ENCODE measurements around the gene HSP90B1. TPM values are rescaled to one million over a fixed set of nuclear protein-coding genes. Genes with fewer than 3 reads are reported as not detected.

Gene HSP90B1
- total and polyA plus RNA-seq, 10 of the 15 experiments (the other 5 are each of a cell fraction or from before 2014, with no cell fraction given), result 254 to 968 (median 560) TPM

GRCh38 chr12:103962493-103962892, 32.3 kb downstream of the HSP90B1 start (continued):
- no peak for TF ChIP-seq CUX1 (IDR thresholded peaks at IDR 0.05; ENCODE audit: insufficient replicate concordance, low read depth, low read length)

- peak overlapping the region; percentile 77 for H2AFZ ChIP-seq (ENCODE audit: control insufficient read depth, low read depth, low read length)
- H3K36me3 ChIP-seq (ENCODE audit: control insufficient read depth in 2 of 2, insufficient read depth in 2 of 2, low read length in 1 of 2), result peaks cover 0 to 8% of the 10 kb centered on the region in 2 experiments; a peak in 2 of 4 replicates
- peaks cover 59% of the 10 kb centered on the region for H3K79me2 ChIP-seq (ENCODE audit: control insufficient read depth, insufficient read depth, low read length)
- no peak for FAIRE-seq
- ChIA-PET CTCF (interaction anchor here (1.0 to 5.6 kb wide), 8 partner anchors 9 to 144 kb away, joined by 3 to 33 read pairs (median 5); a partner anchor contains a TSS), SMC1A (ENCODE audit: uncharacterized antibody, unreplicated experiment) (interaction anchor here (0.8 to 6.6 kb wide), 14 partner anchors 9 to 171 kb away, joined by 3 to 67 read pairs (median 8); partner anchors contain the start of gene HSP90B1), RAD21 (ENCODE audit: unreplicated experiment) (interaction anchor here (0.7 to 4.9 kb wide), 9 partner anchors 8 to 99 kb away, joined by 3 to 34 read pairs (median 8); partner anchors contain the start of gene HSP90B1), POLR2A (interaction anchor here (0.6 to 4.9 kb wide), 11 partner anchors 9 to 172 kb away, joined by 3 to 52 read pairs (median 3); partner anchors contain the start of gene HSP90B1)
- in situ Hi-C loops (cut with MboI), result no loop called here
- H4K20me1 ChIP-seq (ENCODE audit: control insufficient read depth, insufficient read depth), result no peaks in the 10 kb centered on the region
- no peaks in the 10 kb centered on the region for H3K9me3 ChIP-seq (replicated peaks; ENCODE audit: control insufficient read depth, insufficient read depth, low read length)
- WGBS (ENCODE audit: insufficient coverage, insufficient replicate concordance, low lambda C conversion rate, missing lambda C conversion rate), result 2% methylated on average over 3 of the region's 3 CpGs
- H3K4me3 ChIP-seq, result peak overlapping the region; percentile 92
- peak overlapping the region; percentile 94 for H3K27ac ChIP-seq (ENCODE audit: control insufficient read depth, insufficient read depth)
- DNase-seq (ENCODE audit: low read depth, low spot score), result no peak
- TF ChIP-seq RAD51 (IDR thresholded peaks at IDR 0.05), result 0 out of 2 replicates have a peak, but pooled peaks have one; percentile 48
- TF ChIP-seq RCOR1 (conservative IDR thresholded peaks at IDR 0.05; ENCODE audit: low read depth, low read length), result 0 out of 2 replicates have a peak, but pooled peaks have one; percentile 16
- no peak for TF ChIP-seq ZBTB40 (IDR thresholded peaks at IDR 0.05; ENCODE audit: borderline replicate concordance)
- no peak for TF ChIP-seq ZNF384 (IDR thresholded peaks at IDR 0.05; ENCODE audit: borderline replicate concordance, low read depth, low read length)
- TF ChIP-seq TARDBP (IDR thresholded peaks at IDR 0.05; ENCODE audit: borderline replicate concordance), result no peak
- TF ChIP-seq JUND (IDR thresholded peaks at IDR 0.05; ENCODE audit: low read depth, low read length), result no peak
- peak; percentile 63 to 64; a peak in 2 of 4 replicates for TF ChIP-seq BHLHE40 (IDR thresholded peaks at IDR 0.05; ENCODE audit: borderline replicate concordance in 1 of 2, low read depth in 2 of 2, low read length in 1 of 2)
- peaks cover 10% of the 10 kb centered on the region for H3K4me1 ChIP-seq (ENCODE audit: control insufficient read depth, insufficient read depth, low read length)
- ATAC-seq, result no peak
- intact Hi-C loops (cut with micrococcal nuclease; ENCODE audit: unreplicated experiment), result loop anchor here (1.0 to 10.0 kb wide), 5 partner anchors 8 to 320 kb away; partner anchors contain the start of gene HSP90B1
- BruUV-seq (replicated peaks), result no TSS peak
- H3K27me3 ChIP-seq (replicated peaks in 1 of 2; ENCODE audit: control insufficient read depth in 2 of 2, insufficient read depth in 2 of 2, low read length in 1 of 2), result no peaks in the 10 kb centered on the region
- peak overlapping the region; percentile 95 for H3K9ac ChIP-seq (ENCODE audit: control insufficient read depth, insufficient read depth, low read length)
- peak overlapping the region; percentile 93 for H3K4me2 ChIP-seq (ENCODE audit: control insufficient read depth, insufficient read depth)
Measured at GRCh38 chr12:103964805-103965204, 34.6 kb downstream of the HSP90B1 start.
